T-helper 2 cell (primary cell): ENCODE results near the gene PALMD.

Experiments used
- DNase-seq, 5 experiments: peaks; one replicate each; pipeline versions ENCODE4 v3.0.0 to v3.0.0-alpha.2; 2012 to 2022

PALMD gene

DNA sequence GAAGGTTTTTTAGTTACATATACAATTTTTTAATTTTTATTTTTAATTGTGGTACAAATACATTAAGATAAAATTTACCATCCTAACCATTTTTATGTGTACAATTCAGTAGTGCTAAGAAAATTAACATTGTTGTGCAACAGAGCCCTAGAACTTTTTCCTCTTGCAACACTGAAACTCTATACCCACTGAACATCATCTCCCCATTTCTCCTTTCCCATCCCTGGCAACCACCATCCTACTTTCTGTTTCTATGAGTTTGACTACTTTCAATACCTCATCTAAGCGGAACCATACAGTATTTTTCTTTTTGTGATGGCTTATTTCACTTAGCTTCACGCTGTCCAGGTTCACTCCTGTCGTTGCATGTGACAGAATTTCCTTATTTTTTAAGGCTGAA is 54.1 kb downstream of the PALMD start:
- DNase-seq: no peak

DNA sequence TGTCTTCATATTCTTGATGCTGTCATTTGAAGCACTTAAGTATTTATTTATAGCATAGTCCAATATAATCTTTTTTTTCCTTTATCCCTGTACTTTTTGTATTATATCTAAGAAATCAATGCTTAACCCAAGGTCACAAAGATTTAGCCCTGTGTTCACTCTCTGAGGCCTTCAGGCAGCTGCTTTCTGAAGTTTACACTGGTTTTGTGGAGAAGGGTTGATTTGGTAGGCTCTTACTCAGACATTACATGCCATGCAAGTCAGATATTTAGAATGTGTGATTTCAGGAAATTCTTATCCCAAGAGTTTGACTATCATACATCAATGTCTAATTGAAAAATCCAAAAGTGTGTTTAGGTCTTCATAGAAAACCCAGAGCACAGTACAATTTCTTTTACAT is 56.3 kb downstream of the PALMD start:
- no peak for DNase-seq

DNA sequence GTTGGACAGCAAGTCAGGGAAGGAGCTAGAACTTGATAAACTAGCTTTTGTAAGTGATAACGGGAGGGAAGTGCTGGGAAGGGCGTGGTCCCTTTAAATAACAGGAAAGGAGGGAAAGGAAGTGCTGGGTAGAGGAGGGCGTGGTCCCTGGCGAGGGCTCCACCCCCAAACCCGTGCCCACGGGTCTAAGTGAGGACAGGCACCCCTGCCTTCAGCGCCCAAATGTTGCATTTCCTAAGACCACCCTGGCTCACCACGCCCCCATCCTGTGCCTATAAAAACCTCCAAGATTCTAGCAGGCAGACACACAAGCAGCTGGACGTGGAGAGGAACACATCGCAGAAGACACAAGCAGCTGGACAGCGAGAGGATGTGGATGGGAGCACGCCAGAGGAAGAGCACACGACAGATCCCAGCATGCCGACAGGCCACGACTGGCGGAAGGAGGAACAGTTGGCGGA is 58.5 kb downstream of the PALMD start:
- peak in 1 of 5 experiments; percentile 9 for DNase-seq

DNA sequence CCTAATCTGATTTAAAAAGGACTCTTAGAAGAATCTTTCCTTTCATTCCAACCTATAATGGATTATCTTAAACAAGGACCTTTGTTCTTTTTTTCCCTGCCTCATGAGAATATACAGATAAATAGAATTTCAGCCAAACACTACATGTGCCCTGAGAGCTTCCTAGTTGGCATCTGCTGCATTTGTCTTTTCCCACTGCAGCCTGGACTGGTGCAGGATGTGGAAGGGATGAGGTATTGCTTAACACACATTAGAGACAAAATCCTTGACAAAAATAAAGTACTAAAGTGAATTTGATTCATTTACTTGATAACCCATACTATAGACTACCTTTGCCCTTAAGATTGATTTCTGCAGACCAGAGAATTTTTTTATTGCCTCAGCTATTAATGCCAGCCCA is 59.5 kb downstream of the PALMD start:
- DNase-seq: no peak

DNA sequence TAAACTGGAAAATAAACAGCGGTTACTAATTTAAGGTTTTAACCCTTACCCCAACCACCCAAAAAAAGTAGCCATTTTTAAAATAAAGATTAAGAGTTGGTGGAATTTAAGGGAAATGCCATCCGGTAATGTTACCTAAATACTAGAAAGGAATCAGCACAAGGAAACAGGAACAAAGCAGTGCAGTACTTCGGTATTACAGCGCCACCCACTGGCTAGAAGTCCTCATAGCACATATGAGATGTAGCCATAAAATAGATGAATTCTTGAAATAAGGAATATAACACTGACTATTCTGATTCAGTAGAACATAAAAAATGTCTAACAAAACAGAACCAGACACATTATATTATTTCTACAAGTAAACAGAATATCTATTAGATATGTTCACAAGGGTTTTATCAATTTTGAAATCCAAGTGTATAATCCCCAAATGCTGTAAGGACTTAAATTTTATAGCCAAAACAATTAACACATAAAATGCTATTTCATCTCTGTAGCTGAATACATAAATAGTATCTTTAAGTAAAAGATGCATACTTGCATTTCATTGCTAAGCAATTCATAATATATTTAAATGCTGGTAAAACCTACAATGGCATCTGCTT is 61.7 kb downstream of the PALMD start:
- peak in 4 of 5 experiments; percentile 2 to 52 (median 39) for DNase-seq

DNA sequence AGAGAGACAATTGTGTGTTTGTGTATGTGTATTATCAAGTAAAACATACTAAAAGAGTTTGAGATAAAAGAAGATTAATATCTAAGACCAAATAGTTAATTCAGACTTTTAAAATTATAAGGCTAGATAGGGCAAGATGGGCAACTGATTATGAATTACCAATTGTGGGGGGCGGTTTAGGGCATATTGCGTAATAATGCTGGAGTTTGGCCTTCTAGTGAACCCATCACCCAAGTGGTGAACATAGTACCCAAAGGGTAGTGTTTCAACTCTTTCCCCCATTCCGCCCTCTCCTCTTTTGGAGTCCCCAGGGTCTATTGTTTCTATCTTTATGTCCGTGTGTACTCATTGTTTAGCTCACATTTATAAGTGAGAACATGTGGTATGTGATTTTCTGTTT is 65.1 kb downstream of the PALMD start:
- DNase-seq: no peak

DNA sequence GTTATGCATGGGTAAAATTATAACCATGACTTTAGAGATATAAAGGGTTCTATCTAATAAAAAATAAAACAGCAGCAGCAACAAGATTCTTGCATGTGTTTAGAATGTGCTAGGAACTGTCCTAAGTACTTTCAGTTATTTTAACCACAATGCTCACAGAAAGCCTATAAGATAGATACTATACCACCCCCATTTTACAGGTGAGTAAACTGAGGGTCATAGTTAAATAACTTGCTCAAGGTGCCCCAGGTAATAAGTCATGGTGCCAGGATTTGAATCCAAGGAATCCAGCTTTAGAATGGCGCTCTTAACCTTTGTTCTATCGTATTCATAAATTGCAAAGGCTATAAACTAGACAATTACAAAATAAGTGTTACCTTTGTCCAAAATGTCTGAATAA is 67.1 kb downstream of the PALMD start:
- no peak for DNase-seq

DNA sequence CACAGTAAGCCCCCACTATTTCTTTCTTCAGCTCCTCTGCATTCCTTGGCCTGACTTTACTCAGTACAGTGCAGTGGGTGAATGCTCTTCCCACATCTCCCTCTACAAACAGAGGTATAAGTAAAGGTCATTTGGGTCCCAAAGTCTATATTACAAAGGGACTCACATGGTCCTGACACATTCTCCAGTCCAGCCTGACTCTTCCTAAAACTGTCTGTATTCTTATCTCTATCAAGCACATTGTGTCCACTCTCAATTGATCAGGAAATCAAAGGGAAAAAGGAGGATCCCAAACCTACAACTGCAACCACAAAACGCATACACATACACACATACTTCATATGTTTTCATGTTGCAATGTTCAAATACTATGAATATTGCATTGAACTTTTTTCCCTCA is 71.1 kb downstream of the PALMD start:
- no peak for DNase-seq

DNA sequence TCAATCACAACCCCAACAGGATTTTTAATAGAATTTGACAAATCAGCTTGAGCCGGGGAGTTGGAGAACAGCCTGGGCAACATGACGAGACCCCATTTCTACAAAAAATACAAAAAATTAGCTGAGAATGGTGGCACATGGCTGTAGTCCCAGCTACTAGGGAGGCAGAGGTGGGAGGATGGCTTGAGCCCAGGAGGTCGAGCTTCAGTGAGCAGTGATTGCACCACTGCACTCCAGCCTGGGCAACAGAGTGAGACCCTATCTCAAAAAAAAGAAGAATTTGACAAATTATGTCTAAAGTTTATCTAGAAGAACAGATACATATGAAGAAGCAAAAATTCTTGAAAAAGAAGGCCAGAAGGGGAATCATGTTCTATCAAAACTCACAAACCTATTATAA is 77.3 kb downstream of the PALMD start:
- DNase-seq: no peak

DNA sequence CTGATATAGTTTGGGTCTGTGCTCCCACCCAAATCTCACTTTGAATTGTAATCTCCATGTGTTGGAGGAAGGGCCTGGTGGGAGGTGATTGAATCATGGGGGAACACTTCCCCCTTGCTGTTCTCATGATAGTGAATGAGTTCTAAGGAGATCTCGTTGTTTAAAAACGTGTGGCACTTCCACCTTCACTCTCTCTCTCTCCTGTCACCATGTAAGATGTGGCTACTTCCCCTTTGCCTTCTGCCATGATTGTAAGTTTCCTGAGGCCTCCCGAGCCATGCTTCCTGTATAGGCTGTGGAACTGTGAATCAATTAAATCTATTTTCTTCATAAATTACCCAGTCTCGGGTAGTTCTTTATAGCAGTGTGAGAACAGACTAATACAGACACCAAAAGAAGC is 80.1 kb downstream of the PALMD start:
- DNase-seq: no peak

DNA sequence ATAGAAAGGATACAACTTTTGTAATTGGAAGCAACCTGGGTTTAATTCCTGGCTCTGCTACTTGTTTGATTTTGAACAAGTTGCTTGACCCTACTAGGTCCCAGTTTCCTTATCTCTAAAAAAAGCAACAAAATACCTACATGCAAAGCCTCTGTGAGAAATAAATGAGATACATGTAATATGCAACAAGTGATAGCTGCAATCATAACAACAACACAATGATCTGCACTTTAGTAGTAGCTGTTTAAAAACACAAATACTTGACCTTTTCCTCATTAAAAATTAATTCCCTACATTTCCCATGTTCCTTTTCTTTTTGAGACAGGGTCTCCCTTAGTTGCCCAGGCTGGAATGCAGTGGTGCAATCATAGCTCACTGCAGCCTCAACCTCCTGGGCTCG is 80.5 kb downstream of the PALMD start:
- DNase-seq: no peak

DNA sequence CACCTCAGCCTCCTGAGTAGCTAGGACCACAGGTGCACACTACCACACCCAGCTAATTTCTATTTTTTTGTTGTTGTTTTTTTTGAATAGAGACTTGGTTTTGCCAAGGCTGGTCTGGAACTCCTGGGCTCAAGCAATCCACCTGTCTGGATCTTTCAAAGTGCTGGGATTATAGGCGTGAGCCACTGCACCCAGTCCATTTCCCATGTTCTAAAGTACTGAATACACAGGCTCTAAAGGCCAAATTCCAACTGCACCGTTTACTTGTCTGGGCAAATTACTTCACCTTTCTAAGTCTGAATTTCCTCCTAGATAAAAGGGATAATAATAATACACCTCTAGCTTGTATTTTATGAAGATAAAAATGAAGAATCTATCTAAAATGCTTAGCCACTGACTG is 80.9 kb downstream of the PALMD start:
- no peak for DNase-seq

DNA sequence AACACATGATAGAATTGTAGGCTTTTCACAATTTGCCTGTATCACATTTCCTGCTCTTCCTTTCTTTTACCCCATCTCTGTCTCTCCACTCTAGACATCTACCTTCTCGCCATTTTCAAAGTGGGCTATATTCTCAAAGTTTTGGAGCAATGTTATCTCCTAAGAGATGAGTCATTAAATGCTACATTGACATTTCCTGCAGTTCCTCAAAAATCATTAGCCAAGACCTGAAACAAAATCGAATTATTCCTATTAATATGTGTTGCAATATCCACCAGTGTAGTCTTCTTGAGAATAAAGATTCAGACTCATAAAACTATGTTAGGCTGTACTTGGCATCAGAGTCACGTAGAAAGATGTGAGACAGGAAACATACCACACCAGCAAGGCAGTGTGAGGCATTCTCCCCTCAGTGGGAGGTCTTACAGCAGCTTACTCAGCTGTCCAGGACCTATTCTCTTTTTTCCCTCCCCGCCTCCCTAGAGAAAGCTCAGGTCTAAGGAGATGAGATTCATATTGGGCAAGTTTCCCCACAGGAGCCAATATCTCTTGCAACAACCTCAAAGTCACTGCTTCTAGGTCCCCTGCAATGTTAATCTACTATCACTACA is 81.8 kb downstream of the PALMD start:
- DNase-seq: no peak

DNA sequence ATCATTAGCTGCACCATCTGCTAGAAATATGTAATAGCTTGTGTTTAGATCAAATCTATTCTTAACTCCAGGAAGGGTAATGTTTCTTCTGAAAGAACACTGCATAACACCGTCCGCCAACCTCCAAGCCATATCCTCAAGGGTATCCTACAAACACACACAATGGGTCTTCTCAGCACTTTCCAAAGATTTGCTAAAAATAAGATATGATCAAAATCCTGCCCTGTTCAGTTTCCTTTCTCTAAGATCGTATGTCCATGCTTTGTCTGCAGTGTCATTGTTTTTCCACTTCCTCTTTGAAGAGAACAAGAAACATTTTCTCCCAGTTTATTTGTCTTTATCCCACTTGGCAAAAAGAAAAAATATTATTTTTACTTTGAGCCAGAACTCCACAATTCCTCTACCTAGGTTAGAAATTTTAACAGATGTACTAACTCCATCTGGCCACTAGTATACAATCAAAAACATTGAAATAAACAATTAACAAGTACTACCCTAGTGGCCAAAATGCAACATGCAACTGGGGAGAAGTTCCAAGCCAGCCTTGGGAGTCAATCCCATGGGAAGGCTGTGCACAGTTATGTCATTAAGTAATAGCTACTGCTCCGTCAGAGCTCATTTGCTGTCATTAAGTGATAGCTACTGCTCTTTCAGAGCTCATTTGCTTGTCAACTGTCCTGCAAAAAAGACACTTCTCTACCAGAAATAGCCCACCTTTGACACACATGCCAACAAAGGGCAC is 82.8 kb downstream of the PALMD start:
- DNase-seq: no peak

DNA sequence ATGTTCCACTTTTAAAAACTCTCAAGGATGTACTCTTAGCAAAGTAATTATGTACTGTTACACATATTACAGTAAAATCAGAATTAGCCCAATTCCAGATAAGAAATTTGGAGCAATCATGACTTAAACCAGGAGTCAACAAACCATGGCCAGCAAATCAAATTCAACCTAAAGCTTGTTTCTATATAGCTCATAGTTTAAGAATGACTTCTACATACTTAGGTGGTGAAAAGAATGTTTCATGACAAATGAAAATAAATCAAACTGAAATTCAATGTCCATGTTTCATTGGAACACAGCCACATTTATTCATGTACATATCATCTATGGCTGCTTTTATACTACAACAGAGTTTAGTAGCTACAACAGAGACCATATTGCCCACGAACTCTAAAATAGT is 85.5 kb downstream of the PALMD start:
- peak in 1 of 5 experiments; percentile 57 for DNase-seq

DNA sequence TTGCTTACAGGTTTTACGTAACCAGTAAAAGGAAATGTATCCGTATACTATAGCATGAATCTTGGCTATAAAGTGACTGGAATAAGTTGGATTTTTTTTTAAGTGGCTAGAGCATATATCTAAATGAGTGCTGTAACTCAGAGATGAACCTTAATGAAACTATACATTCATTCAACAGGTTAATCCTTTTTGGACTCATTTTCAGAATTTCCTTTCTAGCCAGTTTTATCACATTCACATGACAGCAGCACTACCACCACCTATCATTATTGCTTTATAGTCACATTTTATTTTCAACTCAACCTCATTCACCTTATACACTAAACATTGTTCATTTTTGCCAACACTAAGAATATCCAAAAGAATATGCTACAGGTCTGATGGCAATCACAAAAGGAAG is 89.9 kb downstream of the PALMD start:
- DNase-seq: no peak

DNA sequence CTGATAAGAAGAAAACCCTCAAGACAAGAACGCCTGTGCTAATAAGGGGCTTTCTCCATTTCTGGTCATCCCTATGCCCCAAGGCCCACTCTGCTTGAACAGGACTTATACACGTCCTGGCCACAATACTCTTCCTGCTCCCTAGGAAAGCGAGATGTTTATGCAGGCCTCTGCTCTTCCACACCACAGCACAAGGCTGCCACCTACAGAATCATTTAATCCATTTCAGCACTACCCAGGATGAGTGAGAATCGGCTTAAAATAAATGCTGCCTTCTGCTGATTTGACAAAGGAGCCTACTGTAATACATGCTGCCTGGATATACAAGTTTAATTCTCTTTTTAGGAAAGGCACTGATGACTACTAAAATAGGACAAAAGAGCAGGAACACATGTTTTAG is 91.1 kb downstream of the PALMD start:
- peak in 1 of 5 experiments; percentile 17 for DNase-seq

DNA sequence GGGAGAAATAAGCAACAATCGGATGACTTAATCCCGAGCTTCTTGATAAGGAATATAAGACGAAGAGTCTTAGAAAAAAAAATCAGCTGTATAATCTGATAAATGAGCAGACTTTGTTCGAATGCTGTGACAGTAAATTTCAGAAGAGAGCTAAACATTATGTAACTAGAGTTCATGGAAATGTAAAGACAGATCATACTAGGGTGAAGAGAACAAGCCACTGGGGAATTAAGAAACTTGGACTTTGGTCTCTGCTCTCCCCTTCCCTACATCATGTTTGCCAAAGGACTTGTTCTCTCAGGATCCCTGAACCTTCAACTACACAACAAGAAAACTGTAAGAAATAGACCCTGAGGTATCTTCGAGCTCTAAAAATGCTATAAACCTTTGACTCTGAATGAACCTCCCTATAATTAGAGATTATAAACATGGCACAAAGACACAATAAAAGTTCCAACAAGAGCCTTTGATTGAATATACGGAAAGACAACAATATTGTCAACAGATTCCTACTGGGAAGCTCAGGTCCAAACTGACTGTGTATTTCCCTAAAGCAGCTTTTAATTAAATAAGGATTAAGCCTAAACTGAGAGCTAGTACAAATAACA is 93.0 kb downstream of the PALMD start:
- DNase-seq: no peak

DNA sequence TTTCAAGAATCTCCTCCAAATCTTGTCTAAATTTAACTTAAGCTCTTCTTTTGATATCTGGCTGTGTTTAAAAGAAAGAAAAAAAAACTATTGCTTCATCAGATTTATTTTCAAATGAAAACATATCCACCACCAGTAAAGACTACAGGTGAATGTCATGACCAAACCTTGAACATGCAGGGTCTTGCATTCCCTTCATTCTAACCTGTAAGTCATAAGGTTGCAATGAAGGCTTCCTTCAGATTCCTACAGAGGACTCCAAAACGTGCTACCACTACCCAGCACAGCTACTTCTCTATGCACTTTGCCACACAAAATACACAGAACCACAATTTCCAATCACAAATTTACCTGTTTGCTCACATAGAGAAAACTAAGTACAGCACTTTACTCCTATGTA is 94.2 kb downstream of the PALMD start:
- DNase-seq: no peak
